Endometrial microvascular endothelial cells (primary cell): ENCODE measurements around the gene CNOT9. TPM values are rescaled to one million over a fixed set of nuclear protein-coding genes. Genes with fewer than 3 reads are reported as not detected.

Source experiments
- in situ Hi-C: cut with HindIII; loops from 2 replicates; pipeline ENCODE4 v1.10.0; 2017; ENCODE audit warnings: low sequenced_read_pairs, low pct_unique_long_range_greater_than_20kb; ENCODE audit errors: inconsistent ontology term
- total RNA-seq: library from RNA; depleted of rRNA; stranded (reverse); fragments of >200 nt; gene quantifications from one replicate; pipeline ENCODE4 v1.2.3, GENCODE V29; 2015; ENCODE audit errors: inconsistent ontology term

The CNOT9 gene
- total RNA-seq, 1 donor from 2014 or later, result 49.9 TPM

- in situ Hi-C loops, result loop anchor here (10.0 kb wide), 1 partner anchor 275 kb away; the partner anchor contains the start of gene TMBIM1
Observed at GRCh38 chr2:218569661-218570500, 1.2 kb downstream of the CNOT9 start.

GRCh38 chr2:218570850-218571249 is 2.2 kb downstream of the CNOT9 start:
- in situ Hi-C loops, result no loop called here

GRCh38 chr2:218576854-218577253 is 8.2 kb downstream of the CNOT9 start:
- in situ Hi-C loops, result no loop called here

- in situ Hi-C loops, result no loop called here
Observed at GRCh38 chr2:218577482-218578220, 9.0 kb downstream of the CNOT9 start.

- in situ Hi-C loops, result no loop called here
Observed at GRCh38 chr2:218578272-218578877, 9.7 kb downstream of the CNOT9 start.

- in situ Hi-C loops, result no loop called here
Observed at GRCh38 chr2:218582076-218582475, 13.4 kb downstream of the CNOT9 start.

GRCh38 chr2:218583983-218584850 is 15.6 kb downstream of the CNOT9 start:
- in situ Hi-C loops, result no loop called here

GRCh38 chr2:218585541-218585940 is 16.9 kb downstream of the CNOT9 start:
- in situ Hi-C loops, result no loop called here

- in situ Hi-C loops, result no loop called here
Observed at GRCh38 chr2:218605432-218605831, 36.8 kb downstream of the CNOT9 start.

- in situ Hi-C loops, result no loop called here
Observed at GRCh38 chr2:218607436-218608115, 38.9 kb downstream of the CNOT9 start, which contains the start of gene PLCD4. PLCD4 (plus strand) TSS chr2:218607899; CDS start chr2:218615740, 7,841 bp downstream.

GRCh38 chr2:218615868-218616315 is 47.3 kb downstream of the CNOT9 start:
- in situ Hi-C loops, result no loop called here

GRCh38 chr2:218618102-218618860 is 49.6 kb downstream of the CNOT9 start:
- in situ Hi-C loops, result no loop called here

- in situ Hi-C loops, result no loop called here
Observed at GRCh38 chr2:218621007-218621406, 52.4 kb downstream of the CNOT9 start.

GRCh38 chr2:218622606-218623365 is 54.1 kb downstream of the CNOT9 start:
- in situ Hi-C loops, result no loop called here

- in situ Hi-C loops, result no loop called here
Observed at GRCh38 chr2:218623366-218623705, 54.7 kb downstream of the CNOT9 start.

- in situ Hi-C loops, result no loop called here
Observed at GRCh38 chr2:218626369-218626768, 57.7 kb downstream of the CNOT9 start.

- in situ Hi-C loops, result no loop called here
Observed at GRCh38 chr2:218627939-218628338, 59.3 kb downstream of the CNOT9 start.
